Cardiac septum (tissue), 1 donor: Measurements from ENCODE around the gene VKORC1. TPM values are rescaled to one million over a fixed set of nuclear protein-coding genes. Genes with fewer than 3 reads are reported as not detected.

Source experiments
- DNase-seq: peaks from one replicate; pipeline ENCODE4 v3.0.0-alpha.2; 2020; ENCODE audit warnings: low spot score
- intact Hi-C: fragments of 100-400 bp; cut with DNase I; formaldehyde crosslinking; loops from one replicate; pipeline ENCODE4 v1.14.0; 2022
- total RNA-seq: library from RNA; stranded (reverse); fragmentation: NEBNext Ultra II Directional; extraction: Animal tissue kit (Norgen Biotek cat#: 25700); gene quantifications from one replicate; pipeline ENCODE4 v1.2.1, GENCODE V29; 2021
- donor health status: DM: no; HTN: no; CAD: no.

The VKORC1 gene
- total RNA-seq, 1 donor from 2014 or later = 42.1 TPM

DNA sequence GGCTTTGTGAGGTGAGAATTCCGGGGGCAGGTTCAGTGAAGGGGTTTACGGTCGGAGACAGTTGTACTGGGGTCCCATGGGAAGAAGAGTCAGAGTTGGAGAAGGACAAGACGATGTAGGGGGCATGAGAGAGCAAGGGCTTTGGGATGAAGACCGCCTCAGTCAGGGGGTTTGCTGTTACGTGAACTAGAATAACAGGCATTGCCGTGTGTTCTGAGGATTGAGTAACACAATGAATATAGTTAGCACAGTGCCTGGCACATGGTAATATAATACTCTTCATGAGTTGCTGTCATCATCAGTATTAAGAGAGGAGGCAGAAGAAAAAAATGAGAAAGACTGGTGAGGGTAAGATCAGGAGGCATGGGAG is 19.8 kb downstream of the VKORC1 start:
- intact Hi-C loops = loop anchor here (2.0 to 5.0 kb wide), 5 partner anchors 20 to 117 kb away; partner anchors contain the start of genes HSD3B7, SETD1A, STX4 and VKORC1
- DNase-seq = no peak

DNA sequence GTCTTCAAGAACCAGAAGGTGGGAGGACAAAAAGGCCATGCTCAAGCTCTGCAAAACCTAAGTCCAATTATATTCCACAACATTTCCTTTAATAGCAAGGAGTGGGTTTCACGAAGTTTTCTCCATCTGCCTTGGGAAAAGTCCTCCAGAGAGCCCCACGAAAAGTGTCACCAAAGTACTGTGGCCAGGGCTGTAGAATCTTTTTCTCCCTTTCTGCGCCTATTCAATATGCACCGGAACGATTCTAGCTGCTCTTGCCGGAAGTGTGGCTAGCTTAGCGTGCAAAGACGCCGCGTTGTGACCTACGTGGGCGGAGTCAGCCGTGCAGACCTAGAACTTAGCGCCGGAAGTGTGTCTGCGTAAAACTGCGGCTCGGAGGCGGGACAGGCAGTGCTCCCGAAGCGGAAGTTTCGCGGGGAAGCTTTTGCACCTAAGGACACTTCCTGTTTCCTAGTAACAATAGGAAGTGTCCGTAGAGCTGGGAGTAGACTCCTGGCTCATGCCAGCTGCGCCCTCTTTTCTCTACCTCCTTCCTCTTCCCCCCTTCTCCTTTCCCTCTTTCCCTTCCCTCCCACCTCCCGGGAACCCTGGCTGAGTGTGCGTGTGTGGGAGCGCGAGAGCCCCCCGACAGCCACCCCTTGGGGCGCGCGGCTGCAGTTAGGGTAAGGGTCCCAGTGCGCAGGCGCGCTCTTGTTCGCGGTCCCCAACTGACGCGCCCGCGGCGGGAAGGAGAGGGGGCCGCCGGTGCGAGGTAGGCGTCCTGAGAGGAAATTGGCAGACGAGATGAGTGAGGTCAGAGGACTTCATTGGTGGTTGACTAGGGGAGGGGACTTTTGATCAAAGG is 20.4 kb downstream of the VKORC1 start, which contains the start of the genes ZNF646 and ZNF668:
Gene ZNF646 (plus strand): TSS at position 453 of the 844 bp plus-strand sequence. CDS start 1,903 bp downstream, outside the sequence.
Gene ZNF668 (minus strand): TSS at position 271 of the 844 bp plus-strand sequence. CDS start 9,781 bp downstream, outside the sequence.
- intact Hi-C loops = loop anchor here (2.0 to 5.0 kb wide), 4 partner anchors 21 to 117 kb away; partner anchors contain the start of genes SETD1A, STX4 and VKORC1

DNA sequence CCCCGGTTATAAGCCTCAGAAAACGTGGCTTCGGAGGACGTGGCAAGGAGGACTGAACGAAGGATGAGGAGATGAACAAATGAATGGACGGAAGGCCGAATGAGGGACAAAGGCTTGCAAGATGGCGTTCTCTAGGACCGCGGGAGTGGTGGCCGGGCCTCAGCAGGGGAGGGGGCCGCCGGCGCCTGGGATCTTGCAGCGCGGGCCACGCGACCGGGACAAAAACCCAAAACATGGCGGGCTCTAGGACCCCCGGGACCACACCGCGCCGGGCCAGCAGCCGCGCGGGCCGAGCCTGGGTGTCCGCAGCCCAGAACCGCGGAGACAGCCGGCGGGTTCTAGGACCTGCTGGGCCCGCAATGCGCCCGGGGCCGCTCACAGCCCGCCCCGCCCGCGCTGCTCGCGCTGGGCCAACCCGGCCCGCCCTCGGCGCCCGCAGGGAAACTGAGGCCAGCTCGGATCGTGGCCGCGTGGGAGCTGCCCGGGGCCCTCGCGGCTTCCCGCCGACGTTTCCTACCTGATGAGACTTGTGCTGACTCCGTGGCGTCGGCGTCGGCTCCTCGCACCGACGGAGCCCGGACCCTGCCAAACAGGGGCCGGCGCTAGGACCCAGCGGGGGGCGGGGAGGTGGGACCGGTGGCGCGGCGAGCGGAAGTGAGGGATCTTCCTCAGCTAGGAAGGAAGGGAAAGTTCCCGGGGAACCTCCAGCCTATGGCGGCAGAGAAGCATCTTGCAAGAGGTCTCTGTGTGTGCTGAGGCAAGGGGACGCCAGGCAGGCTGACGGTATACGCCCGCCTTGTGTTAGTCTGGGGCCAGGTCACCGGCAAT is 21.2 kb downstream of the VKORC1 start:
- DNase-seq = peak; percentile 95
- intact Hi-C loops = loop anchor here (5.0 kb wide), 2 partner anchors 41 to 116 kb away; partner anchors contain the start of genes SETD1A and STX4

More for the DNA sequence above, 20.4 kb downstream of the VKORC1 start, which contains the start of the genes ZNF646 and ZNF668:
- DNase-seq = peak; percentile 100

DNA sequence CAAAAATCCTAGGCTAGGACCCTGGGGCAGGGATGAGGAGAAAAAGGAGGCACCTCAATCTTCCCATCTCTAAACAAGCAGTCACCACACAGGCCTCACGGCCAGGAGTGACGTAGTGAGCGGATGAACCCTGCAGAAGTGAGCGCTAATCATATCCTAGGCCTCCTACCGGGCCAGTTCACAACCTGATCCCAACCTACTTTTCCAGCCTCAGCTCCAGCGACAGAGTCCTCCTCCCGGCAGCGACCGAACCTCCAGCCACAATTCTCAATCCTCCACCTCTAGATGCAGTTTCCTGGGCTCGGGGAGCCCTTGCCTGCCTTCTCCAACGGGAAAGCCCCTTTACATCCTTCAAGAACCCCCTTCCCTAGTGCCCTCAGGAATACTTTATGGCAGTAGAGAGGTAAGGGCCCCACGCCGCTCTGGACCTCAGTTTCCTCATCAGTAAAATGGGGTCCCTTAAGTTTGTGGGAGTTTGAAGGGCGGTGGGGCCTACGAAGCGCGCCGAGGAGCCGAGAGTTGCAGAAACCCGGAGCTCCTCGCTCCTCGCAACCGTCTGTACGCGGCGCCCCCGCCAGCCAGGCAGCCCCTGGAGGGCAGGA is 22.0 kb downstream of the VKORC1 start:
- no peak for DNase-seq
- intact Hi-C loops = loop anchor here (5.0 kb wide), 2 partner anchors 40 to 115 kb away; partner anchors contain the start of genes SETD1A and STX4

- intact Hi-C loops = loop anchor here (5.0 kb wide), 2 partner anchors 40 to 115 kb away; partner anchors contain the start of genes SETD1A and STX4
- DNase-seq = no peak
These were observed 22.7 kb downstream of the VKORC1 start for GRCh38 chr16:31071861-31072260.

- DNase-seq = no peak
- intact Hi-C loops = no loop called here
These were observed 27.3 kb downstream of the VKORC1 start for GRCh38 chr16:31067342-31067741.

DNA sequence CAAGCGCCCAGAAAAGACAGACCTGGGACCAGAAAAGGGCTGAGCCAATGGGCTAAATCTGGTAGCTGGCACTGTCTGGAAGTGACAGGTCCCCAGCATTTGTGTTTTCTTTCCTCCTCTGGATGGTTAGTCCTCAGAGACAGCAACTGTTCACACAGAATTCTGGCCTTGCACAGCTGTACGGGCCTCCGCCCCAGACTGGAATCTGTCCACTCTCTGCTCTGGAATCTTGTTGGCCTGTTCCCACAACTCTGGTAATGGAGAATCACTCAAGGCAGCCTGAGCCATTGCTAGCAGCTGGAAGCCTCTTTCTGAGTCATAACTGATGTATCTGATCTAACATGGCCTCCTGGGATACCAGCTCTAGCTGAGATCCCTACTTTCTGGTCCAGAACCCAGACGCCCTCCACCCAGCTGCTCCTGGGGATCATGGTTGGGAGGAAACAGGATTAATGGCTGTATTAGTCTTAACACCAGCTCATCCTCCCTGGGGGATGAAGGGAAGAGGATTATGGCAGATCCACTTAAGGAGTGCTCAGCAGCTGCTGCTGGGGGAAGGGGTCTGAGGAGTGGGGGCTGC is 29.6 kb downstream of the VKORC1 start:
- DNase-seq = no peak
- intact Hi-C loops = no loop called here

GRCh38 chr16:31063843-31064611 is 30.6 kb downstream of the VKORC1 start:
- DNase-seq = no peak
- intact Hi-C loops = no loop called here

- intact Hi-C loops = no loop called here
These were observed 31.1 kb downstream of the VKORC1 start for GRCh38 chr16:31063495-31063842.

GRCh38 chr16:31061813-31062440 is 32.7 kb downstream of the VKORC1 start:
- no peak for DNase-seq
- intact Hi-C loops = no loop called here

More at GRCh38 chr16:31063495-31063842, 31.1 kb downstream of the VKORC1 start:
- DNase-seq = no peak

- intact Hi-C loops = no loop called here
- DNase-seq = no peak
These were observed 33.3 kb downstream of the VKORC1 start for GRCh38 chr16:31061126-31061812.

DNA sequence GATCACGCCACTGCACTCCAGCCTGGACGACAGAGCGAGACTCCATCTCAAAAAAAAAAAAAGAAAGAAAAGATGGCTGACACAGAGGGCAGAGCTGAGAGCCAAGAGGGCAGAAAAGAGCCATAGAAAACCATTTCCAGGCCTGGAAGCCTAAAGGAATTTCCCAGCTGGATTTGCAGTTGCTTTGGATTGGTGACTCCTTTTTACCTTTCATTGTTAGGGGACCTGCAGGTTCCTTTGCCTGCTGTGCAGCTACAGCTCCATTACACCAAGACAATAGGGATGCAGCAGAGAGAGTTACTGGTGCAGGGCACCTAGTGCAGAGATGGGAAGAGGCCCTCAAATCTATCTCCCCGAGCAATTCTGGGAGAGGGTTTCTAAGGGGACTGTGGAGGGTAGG is 39.0 kb downstream of the VKORC1 start:
- DNase-seq = no peak
- intact Hi-C loops = no loop called here

- DNase-seq = no peak
- intact Hi-C loops = no loop called here
These were observed 42.5 kb downstream of the VKORC1 start for GRCh38 chr16:31052114-31052513.

- intact Hi-C loops = no loop called here
- no peak for DNase-seq
These were observed 44.1 kb downstream of the VKORC1 start for GRCh38 chr16:31050280-31051030.

DNA sequence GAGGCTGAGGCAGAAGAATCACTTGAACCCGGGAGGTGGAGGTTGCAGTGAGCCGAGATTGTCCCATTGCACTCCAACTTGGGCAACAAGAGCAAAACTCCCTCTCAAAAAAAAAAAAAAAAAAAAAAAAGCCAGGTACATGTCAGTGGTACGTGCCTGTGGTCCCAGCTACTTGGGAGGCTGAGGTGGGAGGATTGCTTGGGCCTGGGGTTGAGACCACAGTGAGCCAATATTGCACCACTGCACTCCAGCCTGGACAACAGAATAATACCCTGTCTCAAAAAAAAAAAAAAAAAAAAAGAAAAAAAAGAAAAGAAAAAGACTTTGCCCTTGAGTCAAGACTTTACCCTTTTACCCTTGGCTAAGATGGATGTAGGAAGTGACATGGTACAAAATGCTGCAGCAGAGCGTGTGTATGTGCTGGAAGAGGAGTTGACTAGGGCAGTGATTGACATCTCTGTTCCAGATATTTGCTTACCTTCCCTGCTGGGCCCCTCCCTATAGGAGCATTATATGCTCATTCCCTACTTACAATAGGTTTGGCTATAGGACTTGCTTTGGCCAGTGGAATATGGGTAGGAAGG is 50.6 kb downstream of the VKORC1 start:
- intact Hi-C loops = loop anchor here (2.0 kb wide), 1 partner anchor 21 kb away; no protein-coding TSS in a partner anchor

GRCh38 chr16:31043352-31043751 is 51.2 kb downstream of the VKORC1 start:
- intact Hi-C loops = loop anchor here (2.0 kb wide), 1 partner anchor 21 kb away; no protein-coding TSS in a partner anchor
- no peak for DNase-seq

More for the DNA sequence above, 50.6 kb downstream of the VKORC1 start:
- DNase-seq = no peak
